Measurements from ENCODE around the gene NPSR1.

The NPSR1 gene

DNA sequence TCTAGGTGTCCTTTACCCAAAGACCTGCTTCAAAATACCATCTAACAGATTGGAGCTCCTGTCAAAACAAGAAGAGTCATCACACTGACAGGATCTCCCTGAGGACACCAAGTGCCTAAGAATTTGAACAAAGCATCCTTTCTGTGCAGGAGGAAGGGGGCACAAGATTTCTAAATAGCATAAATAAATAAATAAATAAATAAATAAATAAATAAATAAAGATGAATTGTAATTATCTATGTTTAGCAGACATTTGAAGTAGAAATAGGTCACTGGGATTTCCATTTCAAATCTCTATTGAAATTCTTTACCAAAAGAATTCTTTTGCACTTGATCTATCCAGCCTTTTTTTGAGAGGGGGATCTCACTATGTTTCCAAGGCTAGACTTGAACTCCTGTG lies 65.3 kb downstream of the NPSR1 start:
- no peak for DNase-seq

DNA sequence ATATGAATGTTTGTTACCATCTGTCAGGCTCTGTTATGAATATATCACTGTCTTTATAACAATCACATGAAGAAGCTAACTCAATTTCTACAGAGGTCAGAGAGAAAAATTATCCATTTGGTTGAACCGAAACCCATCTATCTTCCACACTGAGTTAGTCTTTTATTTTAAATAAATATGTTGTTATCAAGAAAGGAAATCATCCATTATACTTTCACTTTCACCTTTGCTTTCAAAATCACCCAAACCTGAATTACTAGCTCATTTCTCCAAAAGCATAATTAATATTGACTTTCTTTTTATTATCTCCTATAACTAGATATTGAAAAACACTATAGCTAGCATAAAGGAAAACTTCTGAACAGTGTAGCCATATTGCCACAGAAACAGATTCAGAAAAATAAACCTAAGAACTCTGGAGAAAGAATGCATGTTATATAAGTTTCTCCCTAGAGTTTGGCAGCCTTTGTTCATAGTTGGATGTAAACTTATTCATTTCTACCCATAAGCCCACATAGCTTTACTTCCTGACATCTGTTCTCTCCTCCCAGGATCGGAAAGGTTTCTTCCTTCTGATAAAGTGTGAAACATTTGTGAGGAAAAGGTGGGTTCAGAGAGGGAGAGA lies 66.0 kb downstream of the NPSR1 start:
- no peak for DNase-seq

DNA sequence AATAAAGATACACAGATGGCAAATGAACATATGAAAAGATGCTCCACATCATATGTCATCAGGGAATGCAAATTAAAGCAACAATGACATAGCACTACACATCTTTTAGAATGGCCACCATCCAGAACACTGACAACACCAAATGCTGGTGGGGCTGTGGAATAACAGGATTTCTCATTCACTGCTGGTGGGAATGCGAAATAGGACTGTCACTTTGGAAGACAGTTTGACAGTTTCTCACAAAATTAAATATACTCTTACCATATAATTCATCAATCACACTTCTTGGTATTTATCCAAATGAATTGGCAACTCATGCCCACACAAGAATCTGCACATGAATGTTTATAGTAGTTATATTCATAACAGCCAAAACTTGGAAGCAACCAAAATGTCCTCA lies 68.2 kb downstream of the NPSR1 start:
- DNase-seq = no peak

DNA sequence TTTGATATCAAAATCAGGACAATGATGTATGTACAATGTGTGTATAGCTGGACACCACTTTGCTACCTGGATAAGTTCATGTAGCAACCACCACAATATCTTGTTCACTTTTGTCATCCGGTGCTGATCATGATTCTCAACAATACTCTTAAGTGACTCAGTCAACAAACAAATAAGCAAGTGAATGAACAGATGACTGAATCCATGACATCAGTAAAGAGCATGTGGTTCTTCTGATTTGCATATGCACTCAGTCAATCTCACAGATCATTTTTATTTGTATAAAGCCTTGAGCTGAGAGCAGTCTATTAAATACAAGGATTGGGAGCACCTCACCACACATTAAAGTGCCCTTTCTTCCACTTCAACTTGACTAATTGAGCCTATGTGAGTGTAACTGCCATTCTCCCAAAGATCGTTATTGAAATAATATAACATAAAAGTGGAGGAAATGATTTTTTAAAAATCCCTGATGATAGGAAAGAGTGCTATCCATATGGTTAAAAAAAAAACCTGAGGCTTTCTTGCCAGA lies 69.5 kb downstream of the NPSR1 start:
- DNase-seq = no peak

DNA sequence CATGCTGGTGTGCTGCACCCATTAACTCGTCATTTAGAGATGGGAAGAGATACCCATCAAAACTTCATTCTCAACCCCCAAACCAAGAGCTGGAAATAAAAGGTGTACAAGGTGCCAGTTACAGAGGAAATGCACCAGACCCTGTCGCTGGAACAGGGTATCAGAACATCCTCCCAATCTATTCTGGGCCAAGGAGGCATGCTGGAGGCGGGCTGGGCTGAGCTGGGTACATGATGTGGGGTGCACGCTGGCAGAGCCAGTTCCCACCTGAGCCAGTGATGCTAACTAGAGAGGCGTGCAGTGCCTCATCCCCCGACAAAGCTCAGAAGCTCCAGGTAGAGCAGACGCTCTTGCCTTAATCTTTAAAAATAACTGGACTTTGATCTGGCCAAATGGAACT lies 70.1 kb downstream of the NPSR1 start:
- DNase-seq = no peak

DNA sequence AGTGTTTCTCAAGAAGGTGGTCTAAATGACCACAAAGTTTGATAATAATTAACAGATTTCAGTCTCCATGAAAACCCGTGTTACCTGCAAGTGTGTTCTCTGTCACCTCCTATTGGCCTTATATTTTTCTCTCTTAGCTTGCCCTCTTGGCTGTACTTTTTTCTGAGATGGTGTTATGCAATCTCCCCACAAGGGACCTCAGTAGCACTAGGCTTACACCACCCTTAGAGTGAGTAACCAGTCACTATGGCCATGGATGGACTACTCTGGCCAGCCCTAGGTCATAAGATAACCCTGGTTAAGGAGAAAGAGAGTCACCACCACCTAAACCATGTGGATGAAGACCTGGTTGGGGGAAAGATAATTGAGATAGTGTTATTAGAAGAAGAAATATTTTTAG lies 76.8 kb downstream of the NPSR1 start:
- DNase-seq = no peak

DNA sequence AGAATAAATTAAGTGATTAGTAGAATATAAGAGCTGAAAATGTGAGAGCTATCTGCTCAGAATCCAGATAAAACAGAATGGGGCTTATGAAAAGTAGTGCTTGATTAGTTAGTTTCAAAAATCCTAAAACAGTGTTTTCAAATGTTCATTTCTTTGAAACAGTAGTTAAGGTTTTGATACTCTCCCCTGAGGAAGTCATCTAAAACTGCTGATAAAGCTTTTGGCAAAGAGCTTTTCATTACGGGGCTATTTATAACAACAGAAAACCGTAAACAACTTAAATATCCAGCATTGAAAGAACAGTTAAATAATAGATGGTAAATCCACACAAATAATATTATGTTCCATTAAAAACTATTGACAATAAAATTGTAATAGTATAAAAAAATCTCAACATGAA lies 77.5 kb downstream of the NPSR1 start:
- no peak for DNase-seq

DNA sequence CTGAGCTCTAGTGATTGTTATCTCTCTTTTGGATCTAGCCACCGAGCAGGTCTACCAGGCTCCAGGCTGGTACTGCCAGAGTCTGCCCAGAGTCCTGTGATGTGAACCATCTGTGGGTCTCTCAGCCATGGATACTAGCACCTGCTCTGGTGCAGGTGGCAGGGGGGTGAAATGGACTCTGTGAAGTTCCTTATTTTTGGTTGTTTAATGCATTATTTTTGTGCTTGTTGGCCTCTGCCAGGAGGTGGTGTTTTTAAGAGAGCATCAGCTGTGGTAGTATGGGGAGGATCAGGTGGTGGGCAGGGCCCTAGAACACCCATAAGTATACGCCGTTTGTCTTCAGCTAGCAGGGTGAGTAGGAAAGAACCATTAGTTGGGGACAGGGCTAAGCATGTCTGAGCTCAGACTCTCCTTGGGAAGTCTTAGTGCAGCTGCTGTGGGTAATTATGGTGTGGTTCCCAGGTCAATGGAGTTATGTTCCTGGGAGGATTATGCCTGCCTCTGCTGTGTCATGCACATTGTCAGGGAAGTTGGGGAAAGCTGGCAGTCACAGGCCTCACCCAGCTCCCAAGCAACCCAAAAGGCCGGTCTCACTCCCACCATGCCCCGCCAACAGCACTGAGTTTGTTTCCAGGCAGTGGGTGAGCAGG lies 81.8 kb downstream of the NPSR1 start:
- no peak for DNase-seq

DNA sequence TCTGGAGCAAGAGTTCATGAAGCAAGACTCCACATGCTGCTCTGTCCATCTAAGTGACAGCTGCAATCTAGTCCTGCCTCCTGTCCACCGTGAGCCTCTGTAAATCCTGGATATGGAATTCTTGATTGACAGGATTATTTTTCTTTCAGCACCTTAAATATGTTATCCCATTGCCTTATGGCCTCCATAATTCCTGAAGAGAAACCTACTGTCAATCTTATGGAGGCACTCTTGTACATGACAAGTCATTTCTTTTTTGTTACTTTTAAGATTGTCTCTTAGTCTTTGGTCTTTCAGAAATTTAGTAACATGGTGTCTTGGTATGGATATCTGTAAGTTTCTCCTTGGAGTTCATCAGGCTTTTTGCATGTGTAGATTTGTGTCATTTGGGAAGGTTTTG lies 82.8 kb downstream of the NPSR1 start:
- no peak for DNase-seq

DNA sequence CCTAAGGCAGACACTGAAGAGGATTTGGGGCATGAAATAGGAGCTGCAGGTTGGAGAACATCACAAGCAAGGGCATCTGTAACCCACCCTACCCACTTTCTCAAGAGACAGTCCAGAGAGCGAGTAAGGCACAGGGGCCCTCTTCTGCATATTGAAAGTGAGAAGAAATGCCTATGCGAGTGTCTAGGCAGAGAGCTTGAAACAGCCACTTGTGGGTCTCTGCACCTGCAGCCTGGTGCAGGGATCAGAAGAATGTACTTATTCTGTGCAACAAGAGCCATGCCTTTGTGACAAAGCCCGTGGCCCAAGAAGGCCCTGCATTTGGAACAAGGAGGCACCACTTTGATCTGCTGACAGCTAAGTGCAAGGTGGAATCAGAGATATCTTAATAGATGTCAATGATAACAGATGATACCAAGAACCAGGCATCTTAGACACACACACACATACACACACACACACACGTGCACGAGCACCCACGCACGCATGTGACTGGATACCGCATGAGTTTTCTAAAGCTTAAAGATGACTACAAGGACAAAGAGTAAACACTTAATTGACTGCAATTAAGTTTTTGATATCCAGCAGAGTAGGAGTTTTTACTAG lies 89.3 kb downstream of the NPSR1 start:
- no peak for DNase-seq

DNA sequence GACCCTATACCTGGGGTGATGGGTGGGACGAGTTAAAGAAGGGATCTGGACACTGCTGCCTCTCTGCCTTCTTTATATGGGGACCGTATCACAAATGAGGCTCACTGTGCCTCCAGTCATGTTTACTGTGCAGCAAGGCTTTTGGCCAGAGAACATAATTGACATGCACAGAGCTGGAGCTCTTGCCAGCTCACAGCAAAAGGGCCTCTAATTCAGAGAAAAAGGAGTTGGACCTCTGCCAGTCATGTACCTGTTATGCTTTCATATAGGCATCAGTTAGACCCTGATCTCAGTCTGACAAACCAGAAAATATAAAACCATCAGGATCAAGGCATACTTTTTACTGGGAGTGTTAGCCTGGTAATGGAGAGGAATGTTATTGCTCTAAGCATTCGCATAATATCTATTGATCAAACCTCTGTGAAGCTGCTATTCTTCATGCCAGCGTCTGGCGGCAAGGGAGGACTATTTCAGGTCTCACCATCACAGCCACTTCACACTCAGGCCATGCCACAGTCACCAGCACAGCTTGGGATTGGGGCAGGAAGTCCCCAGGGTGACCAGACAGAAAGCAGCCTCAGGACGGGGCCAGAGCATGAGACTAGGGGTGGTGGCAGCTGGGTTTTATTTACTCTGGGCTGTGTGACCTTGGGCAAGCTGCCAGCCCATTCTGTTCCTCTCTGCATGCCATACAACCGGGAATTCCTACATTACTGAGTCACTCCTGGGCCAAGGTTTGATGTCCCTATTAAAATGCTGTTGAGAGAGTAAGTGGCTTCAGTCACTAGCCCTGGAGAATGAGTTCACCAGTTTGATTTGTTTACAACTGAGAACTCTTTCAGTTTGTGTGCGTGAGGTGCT lies 90.1 kb downstream of the NPSR1 start:
- DNase-seq = peak; percentile 40

DNA sequence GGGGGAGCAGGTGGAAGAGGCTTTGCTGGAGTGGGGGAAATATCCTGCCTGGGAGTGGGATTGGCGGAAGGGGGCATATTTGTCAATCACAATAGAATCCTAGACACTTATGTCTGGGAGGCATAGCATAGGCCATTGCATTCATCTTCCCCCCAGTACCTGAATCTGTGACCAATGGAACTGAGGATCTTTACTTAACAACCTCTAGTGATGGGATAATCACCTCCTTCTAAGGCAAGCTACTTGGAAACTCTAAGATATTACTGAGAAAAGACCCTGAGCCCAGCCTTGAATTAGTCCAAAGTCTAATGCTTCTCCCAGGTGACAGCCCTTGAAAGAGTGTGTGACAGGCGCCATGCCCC lies 90.7 kb downstream of the NPSR1 start:
- DNase-seq = no peak

DNA sequence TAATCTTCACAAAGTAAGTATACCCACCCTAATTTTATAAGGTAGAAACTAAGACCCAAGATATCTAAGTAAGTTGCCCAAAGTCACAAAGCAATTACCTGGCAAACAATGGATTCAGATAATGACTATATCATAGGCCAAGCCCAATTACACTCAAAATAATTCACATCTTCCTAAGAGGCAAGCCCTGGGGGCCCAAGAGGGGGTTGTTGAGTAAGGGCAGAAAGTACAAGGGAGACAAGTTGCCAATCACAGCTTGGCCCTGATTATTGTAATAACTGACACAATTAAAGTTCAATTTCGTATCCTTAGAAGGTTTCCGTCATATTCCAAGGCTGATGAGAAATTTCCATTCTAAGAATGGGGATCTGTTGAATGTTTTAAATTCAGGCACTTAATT lies 91.4 kb downstream of the NPSR1 start:
- DNase-seq = no peak

DNA sequence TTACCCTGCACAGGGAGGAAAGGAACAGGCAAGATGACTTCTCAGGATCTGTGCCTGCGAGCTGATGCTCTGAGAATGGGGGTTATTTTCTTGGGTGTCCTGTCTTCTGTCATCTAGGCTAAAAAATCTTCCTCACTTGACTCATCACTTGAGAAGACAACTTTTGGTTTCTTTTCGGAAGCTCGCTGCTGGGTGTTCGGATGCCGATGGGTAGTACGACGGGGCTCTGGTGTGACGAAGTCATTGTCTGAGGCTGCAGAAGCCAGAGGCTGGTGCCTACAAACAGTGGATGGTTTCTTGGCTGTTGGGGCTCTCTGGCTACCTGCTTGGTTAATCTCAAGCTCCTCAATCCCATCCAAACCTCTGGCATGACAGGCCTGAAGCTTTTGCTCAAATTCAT lies 92.2 kb downstream of the NPSR1 start:
- DNase-seq = no peak

DNA sequence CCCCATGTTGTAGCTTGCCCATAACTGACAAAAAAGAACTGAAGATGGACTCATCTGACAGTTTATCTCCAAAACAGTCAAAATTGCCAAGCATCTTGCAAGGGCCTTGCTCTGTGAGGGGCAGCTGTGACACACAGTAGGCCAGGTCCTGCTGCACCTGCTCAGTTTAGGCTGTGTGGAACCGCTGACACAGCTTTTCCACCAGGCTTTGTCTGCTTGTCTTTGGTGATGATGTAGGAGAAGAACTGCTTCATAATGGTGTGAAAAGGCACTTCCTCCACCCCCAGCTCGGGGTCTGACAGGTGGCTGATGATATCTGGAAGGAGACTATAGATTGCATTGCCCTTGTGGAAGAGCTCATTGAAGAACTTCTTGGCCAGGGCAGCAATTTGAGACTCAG lies 92.6 kb downstream of the NPSR1 start:
- no peak for DNase-seq

DNA sequence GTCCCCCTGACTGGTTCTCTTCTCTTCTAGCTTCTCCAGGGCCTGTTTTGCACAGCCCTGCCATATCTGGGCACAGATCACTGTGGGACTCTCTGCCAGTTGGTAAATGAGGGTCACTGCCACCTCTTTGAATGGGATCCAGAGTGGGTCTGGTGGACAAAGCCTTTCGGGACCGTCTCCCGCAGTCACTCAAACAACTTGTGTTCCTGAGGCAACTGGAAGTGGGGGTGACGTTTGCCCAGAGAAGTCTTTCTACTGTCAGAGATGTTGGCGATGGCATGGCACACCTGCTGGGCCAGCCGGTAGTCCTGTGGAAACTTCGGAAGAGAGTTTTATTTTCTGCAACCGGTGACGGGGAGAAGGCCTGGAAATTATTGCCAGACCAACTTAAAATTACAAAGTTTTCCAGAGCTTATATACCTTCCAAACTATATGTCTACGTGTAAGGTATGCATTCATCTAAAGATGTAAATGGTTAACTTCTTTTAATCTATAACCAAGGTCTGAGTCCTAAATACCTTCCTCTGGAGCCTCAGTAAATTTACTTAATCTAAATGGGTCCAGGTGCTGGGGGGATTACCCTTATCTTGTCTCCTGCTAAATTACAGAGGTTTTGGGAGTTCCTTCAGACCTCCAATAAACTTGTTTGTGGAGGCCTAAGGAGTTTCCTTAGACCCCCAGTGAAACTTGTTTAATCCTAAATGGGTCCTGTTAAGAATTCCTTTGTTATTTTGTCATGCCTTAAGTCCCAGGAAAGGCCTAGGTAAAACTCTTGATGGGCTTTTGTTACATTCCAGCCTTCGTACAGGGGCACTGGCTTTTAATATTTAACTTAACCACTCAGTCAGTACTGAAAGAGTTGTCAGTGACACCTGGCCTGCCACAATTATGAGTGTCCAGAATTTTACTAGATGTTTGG lies 94.0 kb downstream of the NPSR1 start:
- no peak for DNase-seq

DNA sequence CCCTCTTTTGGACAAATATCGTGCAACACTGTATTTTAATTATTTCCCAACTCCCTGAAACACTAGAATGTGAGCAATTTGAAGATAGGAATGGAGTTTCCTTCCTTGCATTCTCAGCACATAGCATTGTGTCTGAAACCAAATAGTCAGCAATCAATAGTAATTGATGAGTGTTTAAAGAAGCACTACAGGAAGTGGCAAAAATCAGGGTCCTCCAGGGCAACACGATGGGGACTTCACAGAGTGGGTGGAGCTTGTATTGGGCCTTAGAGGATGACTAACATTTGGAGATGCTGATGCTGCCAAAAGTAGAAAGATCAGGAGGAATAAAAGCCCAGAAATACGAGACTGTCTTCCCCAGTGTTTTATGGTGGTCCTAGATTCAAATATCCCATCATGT lies 94.9 kb downstream of the NPSR1 start:
- DNase-seq = no peak

DNA sequence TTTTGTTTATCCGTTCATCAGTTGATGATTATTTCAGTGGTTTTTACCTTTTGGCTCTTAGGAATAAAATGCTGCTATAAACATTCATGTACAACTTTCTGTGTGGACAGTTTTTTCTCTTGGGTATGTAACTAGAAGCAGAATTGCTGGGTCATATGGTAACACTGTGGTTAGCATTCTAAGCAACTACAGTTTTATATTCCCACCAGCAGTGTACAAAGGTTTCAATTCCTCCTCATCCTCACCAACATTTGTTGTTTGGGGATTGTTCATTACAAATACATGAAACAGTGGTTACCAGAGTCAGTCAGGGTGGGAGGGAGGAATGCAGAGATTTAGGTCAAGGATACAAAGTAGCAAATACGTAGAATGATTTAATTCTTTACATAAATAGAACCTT lies 97.0 kb downstream of the NPSR1 start:
- DNase-seq = no peak

DNA sequence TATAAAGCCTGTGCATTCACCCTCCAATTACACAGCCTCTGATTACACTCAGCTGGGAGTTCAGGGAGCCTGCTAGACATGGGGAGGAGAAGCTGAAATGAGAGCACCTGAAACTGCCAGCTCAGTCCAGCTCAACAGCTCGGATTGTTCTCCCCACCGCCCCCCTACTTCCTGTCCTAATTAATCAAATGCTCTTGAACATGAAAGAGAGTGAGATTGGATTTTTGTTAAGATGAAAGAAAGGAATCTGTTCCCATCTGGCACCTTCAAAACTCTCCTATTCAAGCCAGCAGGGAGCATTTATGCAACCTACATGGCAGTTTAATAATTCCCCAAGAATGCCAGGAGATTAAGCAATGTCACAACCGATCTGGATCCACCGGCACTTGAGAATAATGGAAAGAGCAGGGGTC lies 98.0 kb downstream of the NPSR1 start:
- DNase-seq = no peak

DNA sequence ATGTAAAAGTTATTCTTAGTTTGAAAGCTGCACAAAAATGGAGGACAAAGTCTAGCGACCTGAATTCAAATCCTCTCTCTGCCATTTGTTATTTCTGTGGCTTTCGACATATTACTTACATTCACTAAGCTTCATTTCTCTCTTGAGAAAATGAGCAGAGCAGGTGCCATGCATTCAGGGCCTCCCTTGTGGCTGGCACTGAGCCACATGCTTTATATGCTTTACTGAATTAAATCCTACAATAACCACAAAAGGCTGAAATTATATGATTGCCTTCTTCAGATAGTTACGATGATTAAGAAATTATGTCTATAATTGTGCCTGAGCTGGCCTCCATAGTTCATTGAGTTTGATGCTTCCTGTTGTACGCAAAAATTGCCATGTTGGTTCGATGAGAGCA lies 98.7 kb downstream of the NPSR1 start:
- DNase-seq = no peak

DNA sequence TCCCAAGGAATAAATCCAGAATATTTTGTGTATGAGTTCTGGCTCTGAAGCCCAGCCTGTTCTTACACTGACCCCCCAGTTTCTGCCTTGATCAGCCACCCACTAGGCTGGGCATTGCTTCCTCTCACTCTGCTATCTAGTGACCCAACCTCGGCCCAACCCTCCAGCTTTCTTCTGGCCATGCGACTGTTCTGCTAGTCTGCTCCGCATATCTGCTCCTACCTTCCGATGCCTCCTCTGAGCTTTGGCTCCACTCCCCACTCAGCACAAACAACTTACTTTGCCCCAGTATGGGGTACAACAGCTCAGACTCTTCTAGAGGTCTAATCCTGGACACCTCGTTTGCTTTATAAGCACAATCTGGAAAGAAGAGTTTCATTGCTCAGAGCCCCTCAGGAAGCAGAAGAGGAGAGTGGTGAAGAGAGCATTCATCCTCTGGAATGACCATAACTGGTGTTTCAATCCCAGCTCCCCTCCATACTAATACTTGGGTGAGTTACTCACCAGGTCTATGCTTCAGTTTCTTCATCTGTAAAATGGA lies 99.6 kb downstream of the NPSR1 start:
- DNase-seq = no peak

DNA sequence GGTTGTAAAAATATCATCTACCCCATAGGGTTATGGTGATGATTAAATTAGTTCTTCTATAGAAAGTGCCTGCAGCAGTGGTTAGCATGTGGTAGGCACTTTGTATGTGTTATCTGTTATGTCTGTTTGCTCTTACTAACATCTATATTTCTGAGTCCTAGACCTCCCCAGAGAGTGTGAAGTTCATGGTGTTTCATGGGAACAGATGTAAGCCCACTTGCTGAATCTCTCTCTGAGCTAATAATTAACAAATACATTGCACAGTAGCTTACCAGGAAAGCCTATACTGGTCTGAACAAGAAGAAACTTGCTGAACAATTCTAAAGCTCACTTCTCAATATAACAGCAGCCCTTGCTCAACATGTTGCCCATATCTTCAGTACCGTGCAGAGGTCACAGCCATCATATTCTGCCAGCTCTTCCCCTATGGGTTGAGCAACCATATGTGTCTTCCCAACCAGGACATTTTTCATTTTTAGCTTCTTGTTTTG lies 100.1 kb downstream of the NPSR1 start:
- DNase-seq = no peak
